Parathyroid adenoma (tissue), 2 donors: ENCODE data around the gene LAPTM5.

Experiments used
- H2AFZ ChIP-seq: fragments of 300-600 bp; sonication (generic); one replicate; pipeline ENCODE4 v1.7.0; 2017; ENCODE audit warnings: antibody characterized with exemption, mild to moderate bottlenecking
- H3K27ac ChIP-seq: fragments of 300-600 bp; sonication (generic); one replicate; pipeline ENCODE4 v1.7.0; 2017
- H3K27me3 ChIP-seq: fragments of 300-600 bp; sonication (generic); one replicate; pipeline ENCODE4 v1.7.0; 2017; ENCODE audit warnings: low read length; ENCODE audit not compliant: control insufficient read depth, insufficient read depth
- H3K36me3 ChIP-seq: fragments of 300-600 bp; sonication (generic); one replicate; pipeline ENCODE4 v1.7.0; 2017; ENCODE audit warnings: low read length; ENCODE audit not compliant: control insufficient read depth, insufficient read depth
- H3K4me1 ChIP-seq: fragments of 300-600 bp; sonication (generic); one replicate; pipeline ENCODE4 v1.7.0; 2017; ENCODE audit warnings: control low read depth
- H3K4me2 ChIP-seq: fragments of 300-600 bp; sonication (generic); one replicate; pipeline ENCODE4 v1.7.0; 2017; ENCODE audit warnings: low read length
- H3K4me3 ChIP-seq: fragments of 300-600 bp; sonication (generic); one replicate; pipeline ENCODE4 v1.7.0; 2017; ENCODE audit warnings: low read depth, low read length
- H3K79me2 ChIP-seq: fragments of 300-600 bp; sonication (generic); one replicate; pipeline ENCODE4 v1.7.0; 2017; ENCODE audit warnings: control low read depth
- H3K9ac ChIP-seq: fragments of 300-600 bp; sonication (generic); one replicate; pipeline ENCODE4 v1.7.0; 2017; ENCODE audit warnings: mild to moderate bottlenecking
- H3K9me3 ChIP-seq: fragments of 300-600 bp; sonication (generic); one replicate; pipeline ENCODE4 v1.7.0; 2017; ENCODE audit warnings: low read length; ENCODE audit not compliant: control insufficient read depth
- CTCF ChIP-seq: fragments of 300-600 bp; sonication (generic); IDR thresholded peaks from one replicate; pipeline ENCODE4 v1.7.0; 2017; ENCODE audit warnings: antibody characterized with exemption, mild to moderate bottlenecking
- donor health status: primary hyperparathyroidism.

The LAPTM5 gene

DNA sequence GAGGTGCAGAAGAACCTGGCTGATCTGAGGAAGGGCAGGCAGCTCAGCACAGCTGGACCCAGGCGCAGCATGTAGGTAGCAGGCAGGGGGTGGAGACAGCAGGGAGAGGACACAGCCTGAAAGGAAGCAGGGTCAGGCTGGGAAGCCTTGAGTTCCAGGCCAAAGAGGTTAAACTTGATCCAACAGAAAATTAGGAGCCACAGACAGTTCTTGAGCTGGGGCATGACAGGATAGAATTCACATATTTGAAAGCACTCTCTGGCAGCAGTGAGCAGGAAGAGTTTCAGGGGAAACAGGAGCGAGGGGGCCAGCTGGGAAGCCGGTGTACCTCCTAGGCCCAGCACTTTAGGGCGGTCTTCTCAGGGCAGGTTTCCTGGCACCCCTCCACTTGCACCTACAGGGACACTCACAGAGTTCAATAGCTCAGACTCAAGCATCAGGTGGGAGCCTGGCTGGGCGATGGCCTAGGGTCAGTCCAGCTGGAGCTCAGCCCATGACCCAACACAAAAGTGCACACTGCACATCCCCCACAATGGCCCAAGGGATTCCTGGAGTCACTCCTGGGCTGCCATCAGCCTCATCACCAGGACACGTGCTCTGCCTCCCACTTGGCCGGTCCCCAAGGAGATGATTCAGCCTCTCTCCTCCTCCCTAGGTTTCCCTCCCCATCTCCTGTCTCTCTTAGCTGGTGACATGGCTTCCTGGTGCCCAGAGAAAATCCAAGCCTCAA, 56.9 kb downstream of the LAPTM5 start:
- H2AFZ ChIP-seq, result no peak overlapping the region
- H3K9ac ChIP-seq, result no peak overlapping the region
- no peaks in the 10 kb centered on the region for H3K9me3 ChIP-seq
- no peaks in the 10 kb centered on the region for H3K36me3 ChIP-seq
- H3K79me2 ChIP-seq, result no peaks in the 10 kb centered on the region
- H3K4me2 ChIP-seq, result no peak overlapping the region
- no peak for TF ChIP-seq CTCF
- no peaks in the 10 kb centered on the region for H3K27me3 ChIP-seq
- H3K27ac ChIP-seq, result no peak overlapping the region
- H3K4me3 ChIP-seq, result no peak overlapping the region
- no peaks in the 10 kb centered on the region for H3K4me1 ChIP-seq

DNA sequence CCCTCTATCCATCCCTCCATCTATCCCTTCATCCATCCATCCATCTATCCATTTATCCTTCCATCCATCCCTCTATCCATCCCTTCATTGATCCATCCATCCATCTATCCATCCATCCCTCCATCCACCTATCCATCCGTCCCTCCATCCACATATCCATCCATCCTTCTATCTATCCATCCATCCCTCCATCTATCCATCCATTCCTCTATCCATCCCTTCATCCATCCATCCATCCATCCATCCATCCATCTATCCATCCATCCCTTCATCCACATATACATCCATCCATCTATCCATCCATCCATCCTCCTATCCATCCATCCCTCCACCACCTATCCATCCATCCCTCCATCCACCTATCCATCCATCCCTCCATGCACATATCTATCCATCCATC, 57.8 kb downstream of the LAPTM5 start:
- Histone ChIP-seq H3K9me3 (no peaks in the 10 kb centered on the region), H2AFZ (no peak overlapping the region), H3K4me1 (no peaks in the 10 kb centered on the region), H3K36me3 (no peaks in the 10 kb centered on the region), H3K9ac (no peak overlapping the region), H3K4me3 (no peak overlapping the region), H3K27ac (no peak overlapping the region), H3K27me3 (no peaks in the 10 kb centered on the region), H3K79me2 (no peaks in the 10 kb centered on the region), H3K4me2 (no peak overlapping the region)
- no peak for TF ChIP-seq CTCF

DNA sequence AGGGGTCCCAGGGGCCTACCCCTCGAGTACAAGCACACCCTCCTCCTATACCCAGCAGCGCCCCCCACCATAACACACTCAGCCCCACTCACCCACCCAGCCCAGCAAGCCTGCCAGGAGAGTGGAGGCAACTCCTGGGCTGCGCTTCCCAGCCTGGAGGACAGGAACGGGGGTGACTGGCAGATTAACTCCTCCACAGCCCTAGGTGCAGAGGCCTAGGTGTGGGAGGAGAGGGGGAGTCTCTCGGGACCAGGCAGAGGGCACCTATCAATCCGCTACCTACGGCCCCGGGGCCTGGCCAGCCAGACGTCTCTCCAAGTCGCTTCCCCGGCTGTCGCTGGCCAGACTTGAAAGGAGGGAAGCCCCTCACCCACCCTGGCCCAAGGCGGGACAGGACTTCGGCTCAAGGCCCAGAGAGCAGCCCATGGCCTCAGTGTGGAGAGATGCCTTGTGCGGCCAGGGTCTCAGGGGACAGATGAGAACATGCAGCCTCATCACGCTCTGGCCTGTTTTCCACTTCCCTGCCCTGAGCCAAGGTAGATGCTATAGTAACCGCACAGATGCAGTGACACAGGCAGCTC, 59.1 kb downstream of the LAPTM5 start:
- no peak for TF ChIP-seq CTCF
- H3K36me3 ChIP-seq, result no peaks in the 10 kb centered on the region
- no peaks in the 10 kb centered on the region for H3K79me2 ChIP-seq
- H2AFZ ChIP-seq, result no peak overlapping the region
- H3K9me3 ChIP-seq, result no peaks in the 10 kb centered on the region
- no peak overlapping the region for H3K9ac ChIP-seq
- H3K4me3 ChIP-seq, result no peak overlapping the region
- no peak overlapping the region for H3K27ac ChIP-seq
- H3K4me1 ChIP-seq, result no peaks in the 10 kb centered on the region
- H3K4me2 ChIP-seq, result no peak overlapping the region
- H3K27me3 ChIP-seq, result no peaks in the 10 kb centered on the region

GRCh38 chr1:30697571-30698376, 59.8 kb downstream of the LAPTM5 start:
- Histone ChIP-seq H3K79me2 (no peaks in the 10 kb centered on the region), H3K27me3 (no peaks in the 10 kb centered on the region), H2AFZ (no peak overlapping the region), H3K9me3 (no peaks in the 10 kb centered on the region), H3K9ac (no peak overlapping the region), H3K36me3 (no peaks in the 10 kb centered on the region), H3K4me2 (no peak overlapping the region), H3K4me3 (no peak overlapping the region), H3K4me1 (no peaks in the 10 kb centered on the region), H3K27ac (no peak overlapping the region)
- no peak for TF ChIP-seq CTCF
